M059J (cell line): ENCODE results near the gene ACTL6B. TPM values are rescaled to one million over a fixed set of nuclear protein-coding genes. Genes with fewer than 3 reads are reported as not detected.
A peak's percentile ranks its signal among the peaks of the same experiment; 100 is the strongest.

Experiments
- DNase-seq: peaks from one replicate; pipeline ENCODE4 v3.0.0-alpha.2; 2012; ENCODE audit warnings: low read depth
- total RNA-seq: library from RNA; depleted of rRNA; stranded (reverse); fragments of >200 nt; shearing (Covaris generic); gene quantifications from 2 replicates; pipeline ENCODE4 v1.2.3, GENCODE V29; 2014

Gene ACTL6B
- total RNA-seq, 1 experiment from 2014 or later = not detected

- DNase-seq = no peak
Measured at GRCh38 chr7:100683659-100684533, 27.6 kb upstream of the ACTL6B start.

DNA sequence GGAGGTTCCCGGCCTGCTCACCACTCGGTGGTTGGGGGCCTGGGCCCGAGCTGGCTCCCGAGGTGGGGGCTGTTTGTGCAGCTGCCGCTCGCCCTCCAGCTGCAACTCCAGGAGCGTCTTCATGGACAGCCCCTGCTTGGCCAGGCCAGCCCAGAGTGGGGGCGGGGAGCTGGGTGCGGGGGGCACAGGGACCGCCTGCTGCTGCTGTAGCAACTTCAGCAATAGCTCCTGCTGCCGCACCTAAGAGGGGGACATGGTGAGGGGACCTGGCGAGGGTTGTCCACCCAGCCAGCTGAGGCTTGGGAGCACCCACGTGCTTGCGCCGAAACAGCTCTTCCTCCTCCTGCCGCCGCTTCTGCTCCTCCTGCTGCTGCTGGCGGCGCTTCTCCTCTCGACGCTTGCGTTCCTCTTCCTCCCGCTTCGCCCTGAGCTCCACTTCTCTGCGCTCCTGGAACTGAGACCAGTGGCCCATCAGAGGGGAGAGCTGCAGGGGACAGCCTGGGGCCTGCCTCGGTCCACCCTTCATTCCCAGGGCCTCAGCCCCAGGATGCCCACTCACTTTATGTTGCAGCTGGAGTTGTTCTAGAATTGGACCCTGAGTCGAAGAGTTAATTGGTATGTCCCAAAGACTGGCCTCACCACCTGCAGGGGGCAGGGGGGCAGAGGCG lies 26.9 kb upstream of the ACTL6B start:
- DNase-seq = no peak

GRCh38 chr7:100682228-100682741 lies 26.0 kb upstream of the ACTL6B start:
- DNase-seq = peak; percentile 72

GRCh38 chr7:100681491-100682227 lies 25.4 kb upstream of the ACTL6B start:
- DNase-seq = no peak

GRCh38 chr7:100680576-100681271 lies 24.5 kb upstream of the ACTL6B start:
- no peak for DNase-seq

- peak; percentile 53 for DNase-seq
Measured at GRCh38 chr7:100679927-100680575, 23.8 kb upstream of the ACTL6B start.

DNA sequence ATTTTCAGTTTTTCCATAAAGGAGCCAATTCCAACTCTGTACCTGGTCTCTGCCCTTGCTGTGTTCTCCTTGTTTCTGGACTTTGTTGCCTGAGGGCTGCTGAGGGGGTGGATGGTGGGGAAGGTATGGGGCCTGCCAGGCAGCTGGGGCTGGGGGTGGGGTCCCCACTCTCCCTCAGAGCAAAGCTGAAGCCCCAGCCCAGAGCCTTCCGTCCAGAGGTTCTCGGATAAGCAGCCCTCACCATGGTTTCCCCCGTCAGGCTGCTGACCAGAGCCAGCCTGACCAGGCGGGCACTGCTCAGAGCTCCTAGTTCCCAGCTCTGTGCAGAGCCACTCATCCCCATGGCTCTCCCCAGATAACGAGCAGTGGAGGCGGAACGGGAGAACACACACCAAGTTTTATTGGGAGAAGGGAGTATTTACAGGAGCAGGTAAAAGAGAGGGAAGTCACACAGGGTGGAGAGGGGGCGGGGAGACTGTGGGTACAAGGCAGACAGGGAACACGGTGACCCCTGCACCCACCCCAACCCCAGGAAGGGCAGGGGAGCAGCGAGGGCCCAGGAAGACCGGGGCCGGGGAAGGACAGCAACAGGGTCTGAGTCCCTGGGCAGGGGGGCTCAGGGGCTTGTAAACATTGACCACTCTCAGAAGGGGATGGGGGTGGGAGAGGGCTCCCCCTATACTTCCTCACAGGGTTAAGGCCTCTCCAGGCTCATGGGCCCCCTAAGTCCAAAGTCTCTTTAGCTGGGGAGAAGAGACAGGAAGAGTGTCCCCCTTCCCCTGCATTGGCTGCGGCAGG lies 23.1 kb upstream of the ACTL6B start:
- DNase-seq = no peak

GRCh38 chr7:100678291-100678984 lies 22.2 kb upstream of the ACTL6B start:
- no peak for DNase-seq

GRCh38 chr7:100677308-100678267 lies 21.3 kb upstream of the ACTL6B start:
- DNase-seq = no peak

DNA sequence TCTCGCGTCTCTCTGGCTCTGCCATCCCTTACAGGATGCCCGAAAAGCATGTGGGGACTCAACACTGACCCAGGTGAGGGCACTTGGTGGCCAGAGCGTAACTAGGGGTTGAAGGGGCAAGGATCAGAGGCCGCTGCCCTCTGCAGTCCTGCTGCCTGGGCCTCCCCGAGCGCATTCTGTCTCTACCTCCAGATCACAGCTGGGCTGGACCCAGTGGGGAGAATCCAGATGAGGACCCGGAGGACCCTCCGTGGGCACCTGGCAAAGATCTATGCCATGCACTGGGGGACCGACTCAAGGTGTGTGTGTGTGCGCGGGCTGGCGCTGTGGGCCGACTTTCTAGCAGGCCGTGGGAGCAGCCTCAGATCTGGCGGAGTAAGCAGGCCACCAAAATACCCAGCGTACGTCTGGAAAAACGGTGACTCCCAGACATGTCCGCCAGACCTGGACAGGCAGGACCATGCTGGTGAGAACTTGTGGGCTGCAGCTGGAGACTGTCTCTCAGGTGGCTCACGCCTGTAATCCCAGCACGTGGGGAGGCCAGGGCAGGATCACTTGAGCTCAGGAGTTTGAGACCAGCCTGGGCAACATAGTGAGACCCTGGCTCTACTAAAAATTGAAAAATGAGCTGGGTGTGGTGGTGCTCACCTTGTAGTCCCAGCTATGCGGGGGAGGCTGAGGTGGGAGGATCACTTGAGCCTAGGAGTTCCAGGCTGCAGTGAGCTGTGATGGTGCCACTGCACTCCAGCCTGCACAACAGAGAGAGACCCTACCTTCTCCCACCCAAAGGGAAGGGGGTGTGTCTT lies 20.5 kb upstream of the ACTL6B start:
- DNase-seq = no peak

- no peak for DNase-seq
Measured at GRCh38 chr7:100675581-100676350, 19.5 kb upstream of the ACTL6B start.

DNA sequence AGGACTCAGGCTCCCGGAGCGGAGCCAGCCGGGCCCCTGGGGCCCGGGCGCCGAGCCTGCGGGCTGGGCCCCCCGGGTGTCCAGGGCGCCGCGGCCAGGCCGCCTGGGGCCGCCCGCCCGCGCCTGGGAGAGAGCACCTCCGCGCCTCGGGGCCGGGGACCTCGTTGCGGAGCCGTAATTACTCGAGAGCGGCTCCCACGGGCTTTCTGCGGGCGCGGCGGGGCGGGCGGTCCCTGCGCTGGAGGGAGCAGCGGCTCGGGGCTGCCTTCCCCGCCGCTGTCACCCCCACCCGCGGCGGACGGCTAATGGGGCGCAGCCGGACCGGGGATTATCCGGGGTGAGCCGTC lies 18.8 kb upstream of the ACTL6B start:
- no peak for DNase-seq

- DNase-seq = no peak
Measured at GRCh38 chr7:100674411-100675104, 18.3 kb upstream of the ACTL6B start.

GRCh38 chr7:100673942-100674410 lies 17.7 kb upstream of the ACTL6B start:
- peak; percentile 51 for DNase-seq

GRCh38 chr7:100673302-100673941 lies 17.2 kb upstream of the ACTL6B start, which contains the start of gene GNB2:
Gene GNB2, plus strand, starts transcription at chr7:100673740. Its CDS starts 2,526 bp downstream, at chr7:100676266.
- peak; percentile 98 for DNase-seq
